Measurements from ENCODE around the gene GRM8.

The GRM8 gene

DNA sequence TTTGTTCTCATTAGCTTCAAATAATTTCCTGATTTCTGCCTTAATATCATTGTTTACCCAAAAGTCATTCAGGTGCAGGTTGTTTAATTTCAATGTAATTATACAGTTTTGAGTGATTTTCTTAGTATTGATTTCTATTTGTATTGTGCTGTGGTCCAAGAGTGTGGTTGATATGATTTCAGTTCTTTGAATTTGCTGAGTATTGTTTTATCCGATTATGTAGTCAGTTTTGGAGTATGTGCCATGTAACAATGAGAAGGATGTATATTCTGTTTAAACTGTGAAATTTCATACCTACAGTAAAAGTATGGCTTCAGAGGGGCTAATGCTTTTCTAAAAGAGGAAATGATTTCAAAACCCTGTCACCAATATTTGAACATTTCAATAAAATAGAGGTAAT is 17.4 kb upstream of the GRM8 start:
- Histone ChIP-seq H2BK15ac (ENCODE audit: low read depth, poor library complexity, severe bottlenecking) (no peak overlapping the region), H3K14ac (ENCODE audit: low read length in 2 of 2) (no peak overlapping the region), H3K79me1 (replicated peaks; ENCODE audit: low read length, poor library complexity, severe bottlenecking) (no peaks in the 10 kb centered on the region), H2AK5ac (ENCODE audit: low read length, severe bottlenecking) (no peak overlapping the region), H2BK12ac (ENCODE audit: low read length in 2 of 2) (no peak overlapping the region), H3K4me2 (ENCODE audit: low read length, poor library complexity, severe bottlenecking) (no peak overlapping the region), H3K27me3 (ENCODE audit: control insufficient read depth in 1 of 2, insufficient read depth in 1 of 2, low read length in 2 of 2) (no peaks in the 10 kb centered on the region), H3K18ac (ENCODE audit: low read depth in 1 of 2, low read length in 2 of 2) (no peak overlapping the region), H4K8ac (ENCODE audit: low read length) (no peak overlapping the region), H2AFZ (ENCODE audit: low read depth, low read length) (no peak overlapping the region), H3K27ac (ENCODE audit: low read length, poor library complexity, severe bottlenecking) (no peak overlapping the region), H3K4me1 (ENCODE audit: control insufficient read depth, insufficient read depth, low read depth, low read length) (no peaks in the 10 kb centered on the region), H3K9ac (ENCODE audit: low read length) (no peak overlapping the region), H4K91ac (ENCODE audit: low read length) (no peak overlapping the region), H3K9me3 (ENCODE audit: control insufficient read depth, low read length) (no peaks in the 10 kb centered on the region), H3K4ac (ENCODE audit: low read depth in 1 of 2, low read length in 2 of 2) (no peak overlapping the region), H2BK5ac (ENCODE audit: low read depth, low read length, poor library complexity, severe bottlenecking) (no peak overlapping the region), H3K36me3 (ENCODE audit: control insufficient read depth in 1 of 2, insufficient read depth in 2 of 2, low read depth in 1 of 2, low read length in 2 of 2) (no peaks in the 10 kb centered on the region), H2BK120ac (ENCODE audit: low read depth, low read length) (no peak overlapping the region), H3K4me3 (ENCODE audit: insufficient read depth in 1 of 2, low read depth in 1 of 2, low read length in 2 of 2) (no peak overlapping the region), H3K23ac (ENCODE audit: low read length in 2 of 2) (no peak overlapping the region)
- no peak for DNase-seq
- 91% methylated on average over 1 of the region's 1 CpG for WGBS

DNA sequence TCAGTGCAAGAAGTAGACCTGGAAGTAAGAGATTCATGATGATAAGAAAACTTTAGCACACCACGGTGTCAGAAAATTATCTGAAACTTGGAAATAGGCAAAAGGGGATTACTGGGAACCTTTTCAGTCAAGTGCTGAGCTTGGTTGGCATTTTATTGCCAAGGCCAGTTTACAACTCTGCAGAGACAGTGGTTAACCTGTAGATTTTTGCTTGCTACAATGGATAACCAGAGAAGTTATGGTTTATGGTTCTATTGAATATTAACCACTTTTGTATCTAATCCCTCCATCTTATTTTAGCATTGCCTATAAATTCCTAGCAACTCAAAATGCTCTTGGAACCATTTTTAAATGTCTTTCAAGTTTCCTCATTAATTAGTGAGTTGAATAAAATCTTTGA is 13.3 kb upstream of the GRM8 start:
- H3K27me3 ChIP-seq (ENCODE audit: control insufficient read depth in 1 of 2, insufficient read depth in 1 of 2, low read length in 2 of 2): peaks cover 0 to 6% of the 10 kb centered on the region in 2 experiments
- DNase-seq: no peak
- H3K23ac ChIP-seq (ENCODE audit: low read length in 2 of 2): no peak overlapping the region
- no peak overlapping the region for H2AFZ ChIP-seq (ENCODE audit: low read depth, low read length)
- no peak overlapping the region for H2BK12ac ChIP-seq (ENCODE audit: low read length in 2 of 2)
- H3K4me3 ChIP-seq (ENCODE audit: insufficient read depth in 1 of 2, low read depth in 1 of 2, low read length in 2 of 2): no peak overlapping the region
- no peaks in the 10 kb centered on the region for H3K9me3 ChIP-seq (ENCODE audit: control insufficient read depth, low read length)
- no peaks in the 10 kb centered on the region for H3K79me1 ChIP-seq (replicated peaks; ENCODE audit: low read length, poor library complexity, severe bottlenecking)
- no peaks in the 10 kb centered on the region for H3K36me3 ChIP-seq (ENCODE audit: control insufficient read depth in 1 of 2, insufficient read depth in 2 of 2, low read depth in 1 of 2, low read length in 2 of 2)
- 46% methylated on average over 1 of the region's 1 CpG for WGBS
- no peaks in the 10 kb centered on the region for H3K4me1 ChIP-seq (ENCODE audit: control insufficient read depth, insufficient read depth, low read depth, low read length)
- no peak overlapping the region for H3K9ac ChIP-seq (ENCODE audit: low read length)
- no peak overlapping the region for H2BK5ac ChIP-seq (ENCODE audit: low read depth, low read length, poor library complexity, severe bottlenecking)
- H3K14ac ChIP-seq (ENCODE audit: low read length in 2 of 2): no peak overlapping the region
- H3K27ac ChIP-seq (ENCODE audit: low read length, poor library complexity, severe bottlenecking): no peak overlapping the region
- H4K91ac ChIP-seq (ENCODE audit: low read length): no peak overlapping the region
- no peak overlapping the region for H2AK5ac ChIP-seq (ENCODE audit: low read length, severe bottlenecking)
- no peak overlapping the region for H3K4me2 ChIP-seq (ENCODE audit: low read length, poor library complexity, severe bottlenecking)
- no peak overlapping the region for H3K18ac ChIP-seq (ENCODE audit: low read depth in 1 of 2, low read length in 2 of 2)
- no peak overlapping the region for H3K4ac ChIP-seq (ENCODE audit: low read depth in 1 of 2, low read length in 2 of 2)
- no peak overlapping the region for H2BK120ac ChIP-seq (ENCODE audit: low read depth, low read length)
- H4K8ac ChIP-seq (ENCODE audit: low read length): no peak overlapping the region
- no peak overlapping the region for H2BK15ac ChIP-seq (ENCODE audit: low read depth, poor library complexity, severe bottlenecking)

GRCh38 chr7:127264219-127264618 is 11.5 kb upstream of the GRM8 start:
- H3K9me3 ChIP-seq (ENCODE audit: control insufficient read depth, low read length): no peaks in the 10 kb centered on the region
- DNase-seq: no peak
- no peak overlapping the region for H3K4me2 ChIP-seq (ENCODE audit: low read length, poor library complexity, severe bottlenecking)
- no peak overlapping the region for H2BK5ac ChIP-seq (ENCODE audit: low read depth, low read length, poor library complexity, severe bottlenecking)
- H2BK15ac ChIP-seq (ENCODE audit: low read depth, poor library complexity, severe bottlenecking): no peak overlapping the region
- H3K18ac ChIP-seq (ENCODE audit: low read depth in 1 of 2, low read length in 2 of 2): no peak overlapping the region
- H2AFZ ChIP-seq (ENCODE audit: low read depth, low read length): no peak overlapping the region
- H2AK5ac ChIP-seq (ENCODE audit: low read length, severe bottlenecking): no peak overlapping the region
- no peak overlapping the region for H3K27ac ChIP-seq (ENCODE audit: low read length, poor library complexity, severe bottlenecking)
- WGBS: 84% methylated on average over 3 of the region's 3 CpGs
- H2BK12ac ChIP-seq (ENCODE audit: low read length in 2 of 2): no peak overlapping the region
- H3K27me3 ChIP-seq (ENCODE audit: control insufficient read depth in 1 of 2, insufficient read depth in 1 of 2, low read length in 2 of 2): peaks cover 4 to 6% of the 10 kb centered on the region in 2 experiments
- no peak overlapping the region for H4K8ac ChIP-seq (ENCODE audit: low read length)
- H3K9ac ChIP-seq (ENCODE audit: low read length): no peak overlapping the region
- no peaks in the 10 kb centered on the region for H3K36me3 ChIP-seq (ENCODE audit: control insufficient read depth in 1 of 2, insufficient read depth in 2 of 2, low read depth in 1 of 2, low read length in 2 of 2)
- no peak overlapping the region for H4K91ac ChIP-seq (ENCODE audit: low read length)
- H3K4ac ChIP-seq (ENCODE audit: low read depth in 1 of 2, low read length in 2 of 2): no peak overlapping the region
- no peak overlapping the region for H2BK120ac ChIP-seq (ENCODE audit: low read depth, low read length)
- H3K4me1 ChIP-seq (ENCODE audit: control insufficient read depth, insufficient read depth, low read depth, low read length): no peaks in the 10 kb centered on the region
- H3K79me1 ChIP-seq (replicated peaks; ENCODE audit: low read length, poor library complexity, severe bottlenecking): no peaks in the 10 kb centered on the region
- H3K23ac ChIP-seq (ENCODE audit: low read length in 2 of 2): no peak overlapping the region
- no peak overlapping the region for H3K14ac ChIP-seq (ENCODE audit: low read length in 2 of 2)
- H3K4me3 ChIP-seq (ENCODE audit: insufficient read depth in 1 of 2, low read depth in 1 of 2, low read length in 2 of 2): no peak overlapping the region

DNA sequence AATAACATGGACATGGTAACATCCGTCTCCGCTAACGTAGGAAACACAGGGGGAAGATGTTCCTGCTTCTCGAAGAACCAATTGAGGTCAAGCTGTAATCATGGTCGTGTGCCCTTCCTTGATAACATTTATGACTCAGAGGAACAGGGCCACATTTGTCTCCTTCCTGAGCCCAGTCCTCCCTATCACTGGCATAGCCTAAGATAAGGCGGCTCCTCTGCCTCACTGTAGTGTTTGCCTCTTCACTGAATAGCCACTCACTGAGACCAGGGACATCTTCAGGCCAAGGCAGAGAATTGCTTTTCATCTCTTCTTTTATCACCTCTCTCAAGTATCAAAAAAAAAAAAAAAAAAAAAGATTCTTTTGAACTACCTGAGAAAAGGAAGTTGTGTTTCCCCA is 5.4 kb upstream of the GRM8 start:
- H3K9ac ChIP-seq (ENCODE audit: low read length): no peak overlapping the region
- H3K14ac ChIP-seq (ENCODE audit: low read length in 2 of 2): no peak overlapping the region
- H4K91ac ChIP-seq (ENCODE audit: low read length): no peak overlapping the region
- H2BK15ac ChIP-seq (ENCODE audit: low read depth, poor library complexity, severe bottlenecking): no peak overlapping the region
- no peak overlapping the region for H3K18ac ChIP-seq (ENCODE audit: low read depth in 1 of 2, low read length in 2 of 2)
- no peaks in the 10 kb centered on the region for H3K9me3 ChIP-seq (ENCODE audit: control insufficient read depth, low read length)
- DNase-seq: no peak
- no peak overlapping the region for H3K27ac ChIP-seq (ENCODE audit: low read length, poor library complexity, severe bottlenecking)
- WGBS: 65% methylated on average over 6 of the region's 6 CpGs
- no peak overlapping the region for H2AFZ ChIP-seq (ENCODE audit: low read depth, low read length)
- no peak overlapping the region for H3K4me3 ChIP-seq (ENCODE audit: insufficient read depth in 1 of 2, low read depth in 1 of 2, low read length in 2 of 2)
- no peak overlapping the region for H2BK12ac ChIP-seq (ENCODE audit: low read length in 2 of 2)
- no peaks in the 10 kb centered on the region for H3K36me3 ChIP-seq (ENCODE audit: control insufficient read depth in 1 of 2, insufficient read depth in 2 of 2, low read depth in 1 of 2, low read length in 2 of 2)
- no peak overlapping the region for H3K4me2 ChIP-seq (ENCODE audit: low read length, poor library complexity, severe bottlenecking)
- H3K79me1 ChIP-seq (replicated peaks; ENCODE audit: low read length, poor library complexity, severe bottlenecking): no peaks in the 10 kb centered on the region
- no peak overlapping the region for H3K4ac ChIP-seq (ENCODE audit: low read depth in 1 of 2, low read length in 2 of 2)
- H3K4me1 ChIP-seq (ENCODE audit: control insufficient read depth, insufficient read depth, low read depth, low read length): peaks cover 1% of the 10 kb centered on the region
- no peak overlapping the region for H2BK5ac ChIP-seq (ENCODE audit: low read depth, low read length, poor library complexity, severe bottlenecking)
- H2AK5ac ChIP-seq (ENCODE audit: low read length, severe bottlenecking): no peak overlapping the region
- H2BK120ac ChIP-seq (ENCODE audit: low read depth, low read length): no peak overlapping the region
- no peak overlapping the region for H3K23ac ChIP-seq (ENCODE audit: low read length in 2 of 2)
- no peak overlapping the region for H4K8ac ChIP-seq (ENCODE audit: low read length)
- H3K27me3 ChIP-seq (ENCODE audit: control insufficient read depth in 1 of 2, insufficient read depth in 1 of 2, low read length in 2 of 2): peaks cover 29 to 34% of the 10 kb centered on the region in 2 experiments

All from mesenchymal stem cell (in vitro differentiated cells and primary cell).